Measurements from ENCODE around the gene TMEM200B. TPM values are rescaled to one million over a fixed set of nuclear protein-coding genes. Genes with fewer than 3 reads are reported as not detected.
"Not testable (repeated sequence)": the region's sequence is repeated elsewhere in the genome, so short reads cannot be mapped to it uniquely, and the experiment has no call there.

Gene TMEM200B
- total RNA-seq, 1 donor from 2014 or later, result 0.94 TPM

- DNase-seq, result not testable (repeated sequence)
These were observed 15.7 kb downstream of the TMEM200B start for GRCh38 chr1:29108041-29108440.

- DNase-seq, result no peak
These were observed 17.9 kb downstream of the TMEM200B start for GRCh38 chr1:29105822-29106221.

GRCh38 chr1:29100487-29100886 is 23.2 kb downstream of the TMEM200B start:
- DNase-seq, result no peak

GRCh38 chr1:29099286-29099685 is 24.4 kb downstream of the TMEM200B start:
- no peak for DNase-seq

- no peak for DNase-seq
These were observed 27.3 kb downstream of the TMEM200B start for GRCh38 chr1:29096231-29096886.

- no peak for DNase-seq
These were observed 28.7 kb downstream of the TMEM200B start for GRCh38 chr1:29094954-29095353.

- no peak for DNase-seq
These were observed 29.3 kb downstream of the TMEM200B start for GRCh38 chr1:29094433-29094832.

GRCh38 chr1:29092704-29093103 is 31.0 kb downstream of the TMEM200B start:
- not testable (repeated sequence) for DNase-seq

- no peak for DNase-seq
These were observed 32.6 kb downstream of the TMEM200B start for GRCh38 chr1:29090937-29091618.

GRCh38 chr1:29084196-29084521 is 39.5 kb downstream of the TMEM200B start:
- DNase-seq, result no peak

- DNase-seq, result no peak
These were observed 40.1 kb downstream of the TMEM200B start for GRCh38 chr1:29083317-29084195.

GRCh38 chr1:29082519-29082918 is 41.2 kb downstream of the TMEM200B start:
- DNase-seq, result no peak

GRCh38 chr1:29081201-29081600 is 42.5 kb downstream of the TMEM200B start:
- no peak for DNase-seq

GRCh38 chr1:29079916-29080629 is 43.6 kb downstream of the TMEM200B start:
- not testable (repeated sequence) for DNase-seq

GRCh38 chr1:29077155-29077554 is 46.5 kb downstream of the TMEM200B start:
- DNase-seq, result no peak

Small RNAs within 50 kb of the gene (small RNA-seq; reads per million reads assigned to genes)
- gene RF02271, result not detected

Other genes starting within 250 kb of the TMEM200B start
- 36.2 TPM for gene EPB41, start 209.3 kb downstream of the TMEM200B start, total RNA-seq
- 38.4 TPM for gene SRSF4, start 58.0 kb upstream of the TMEM200B start, total RNA-seq
- 15.8 TPM for gene MECR, start 107.0 kb upstream of the TMEM200B start, total RNA-seq
- 23.6 TPM for gene PTPRU, start 112.6 kb upstream of the TMEM200B start, total RNA-seq